ENCODE data around the gene RNF182. TPM values are rescaled to one million over a fixed set of nuclear protein-coding genes. Genes with fewer than 3 reads are reported as not detected.

RNF182 gene
- total RNA-seq, 1 donor from 2014 or later: 15.3 TPM

DNA sequence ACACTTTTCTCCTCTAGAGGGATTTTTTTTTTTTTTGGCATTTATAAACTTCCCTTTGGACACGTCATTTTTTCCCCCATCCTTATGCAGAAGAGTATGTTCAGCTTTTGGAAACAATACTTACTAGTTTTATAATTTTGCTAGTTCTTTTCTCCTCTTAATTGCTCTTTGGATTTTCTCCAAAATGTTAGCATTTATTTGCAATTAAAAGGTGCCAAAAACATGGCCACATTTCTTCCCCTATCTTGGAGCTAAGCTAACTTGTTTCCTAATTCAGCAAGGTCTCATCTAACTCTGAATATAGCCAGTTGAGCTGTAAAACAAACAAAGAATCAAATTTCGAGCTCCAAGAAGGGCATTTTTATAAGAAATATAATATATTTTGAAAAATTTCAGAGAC, 39.2 kb upstream of the RNF182 start:
- Mint-ChIP-seq H3K9me3 (peaks cover 8% of the 10 kb centered on the region), H3K27me3 (ENCODE audit: insufficient read depth, low read depth) (peaks cover 4% of the 10 kb centered on the region), H3K36me3 (no peaks in the 10 kb centered on the region), H3K27ac (no peak overlapping the region), H3K4me1 (peaks cover 4% of the 10 kb centered on the region), H3K4me3 (no peak overlapping the region)
- TF ChIP-seq EZH2phosphoT487 (IDR thresholded peaks at IDR 0.05) (no peak), EZH2 (IDR thresholded peaks at IDR 0.05) (no peak)
- TF ChIP-seq, protein P1, sequence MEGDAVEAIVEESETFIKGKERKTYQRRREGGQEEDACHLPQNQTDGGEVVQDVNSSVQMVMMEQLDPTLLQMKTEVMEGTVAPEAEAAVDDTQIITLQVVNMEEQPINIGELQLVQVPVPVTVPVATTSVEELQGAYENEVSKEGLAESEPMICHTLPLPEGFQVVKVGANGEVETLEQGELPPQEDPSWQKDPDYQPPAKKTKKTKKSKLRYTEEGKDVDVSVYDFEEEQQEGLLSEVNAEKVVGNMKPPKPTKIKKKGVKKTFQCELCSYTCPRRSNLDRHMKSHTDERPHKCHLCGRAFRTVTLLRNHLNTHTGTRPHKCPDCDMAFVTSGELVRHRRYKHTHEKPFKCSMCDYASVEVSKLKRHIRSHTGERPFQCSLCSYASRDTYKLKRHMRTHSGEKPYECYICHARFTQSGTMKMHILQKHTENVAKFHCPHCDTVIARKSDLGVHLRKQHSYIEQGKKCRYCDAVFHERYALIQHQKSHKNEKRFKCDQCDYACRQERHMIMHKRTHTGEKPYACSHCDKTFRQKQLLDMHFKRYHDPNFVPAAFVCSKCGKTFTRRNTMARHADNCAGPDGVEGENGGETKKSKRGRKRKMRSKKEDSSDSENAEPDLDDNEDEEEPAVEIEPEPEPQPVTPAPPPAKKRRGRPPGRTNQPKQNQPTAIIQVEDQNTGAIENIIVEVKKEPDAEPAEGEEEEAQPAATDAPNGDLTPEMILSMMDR (IDR thresholded peaks at IDR 0.05): no peak
- H3K36me3 ChIP-seq: no peaks in the 10 kb centered on the region
- H2AFZ ChIP-seq (replicated peaks): no peak overlapping the region
- no peaks in the 10 kb centered on the region for H3K4me1 ChIP-seq
- DNase-seq (ENCODE audit: low spot score): no peak
- H3F3A ChIP-seq (ENCODE audit: low read depth): no peaks in the 10 kb centered on the region
- H3K27me3 ChIP-seq: no peaks in the 10 kb centered on the region
- no peaks in the 10 kb centered on the region for H4K20me1 ChIP-seq (ENCODE audit: low read depth)
- H3K9me3 ChIP-seq (ENCODE audit: low read depth): no peaks in the 10 kb centered on the region
- no peak overlapping the region for H3K9ac ChIP-seq
- H3K79me2 ChIP-seq (ENCODE audit: low read depth): no peaks in the 10 kb centered on the region
- no peak overlapping the region for H3K4me3 ChIP-seq
- no peak overlapping the region for H3K4me2 ChIP-seq
- no peak overlapping the region for H3K27ac ChIP-seq

DNA sequence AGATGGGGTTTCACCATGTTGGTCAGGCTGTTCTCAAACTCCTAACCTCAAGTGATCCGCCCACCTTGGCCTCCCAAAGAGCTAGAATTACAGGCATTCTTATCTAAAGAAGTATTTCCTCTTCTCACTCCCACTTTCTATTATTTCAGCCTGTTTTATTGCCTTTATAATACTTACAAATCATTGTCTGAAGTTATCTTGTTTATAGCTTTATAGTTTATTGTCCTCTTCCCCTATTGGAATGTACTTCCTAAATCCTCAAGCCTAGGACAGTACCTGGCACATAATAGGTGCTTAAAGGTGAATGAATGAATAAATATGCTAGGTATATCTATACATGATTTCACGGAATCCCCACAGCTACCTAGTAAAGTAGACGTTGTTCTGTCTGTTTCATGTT, 37.8 kb upstream of the RNF182 start:
- H3F3A ChIP-seq (ENCODE audit: low read depth): no peaks in the 10 kb centered on the region
- TF ChIP-seq EZH2 (IDR thresholded peaks at IDR 0.05): no peak
- no peak for TF ChIP-seq EZH2phosphoT487 (IDR thresholded peaks at IDR 0.05)
- TF ChIP-seq, protein P1 (IDR thresholded peaks at IDR 0.05): no peak

DNA sequence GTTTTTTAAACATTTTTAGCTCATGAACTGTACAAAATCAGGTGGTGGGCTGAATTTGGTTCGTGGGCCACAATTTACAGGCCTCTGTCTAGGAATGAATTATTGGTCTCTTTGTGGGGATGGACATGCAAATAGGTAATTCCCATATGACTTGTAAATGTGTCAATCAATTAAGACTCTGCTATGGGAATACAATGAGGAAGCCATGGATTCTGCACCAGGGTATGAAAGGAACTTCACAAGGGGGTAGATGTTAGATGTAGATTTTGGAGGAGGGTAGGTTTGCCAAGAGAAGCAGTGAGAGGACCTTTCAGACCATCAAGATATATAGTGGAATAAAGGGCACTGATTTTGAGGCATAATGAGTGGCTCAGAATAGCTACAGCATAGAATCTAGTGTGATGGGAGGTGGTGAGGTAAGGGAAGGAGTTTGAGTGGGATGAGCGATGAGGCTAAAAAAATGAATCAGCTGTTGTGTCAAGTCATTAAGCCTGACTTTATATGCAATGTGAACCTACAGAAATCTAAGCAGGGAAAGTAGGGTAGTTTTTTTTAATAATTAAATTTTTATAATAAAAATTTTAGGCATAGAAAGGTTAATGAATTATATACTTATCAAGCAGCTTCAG, 32.6 kb upstream of the RNF182 start:
- no peaks in the 10 kb centered on the region for H3K4me1 Mint-ChIP-seq
- Histone ChIP-seq H3F3A (ENCODE audit: low read depth) (no peaks in the 10 kb centered on the region), H3K27me3 (no peaks in the 10 kb centered on the region), H3K9ac (no peak overlapping the region), H2AFZ (replicated peaks) (no peak overlapping the region), H3K4me2 (no peak overlapping the region), H3K9me3 (ENCODE audit: low read depth) (no peaks in the 10 kb centered on the region), H3K27ac (no peak overlapping the region), H3K36me3 (no peaks in the 10 kb centered on the region), H4K20me1 (ENCODE audit: low read depth) (no peaks in the 10 kb centered on the region), H3K4me1 (no peaks in the 10 kb centered on the region), H3K79me2 (ENCODE audit: low read depth) (no peaks in the 10 kb centered on the region), H3K4me3 (no peak overlapping the region)
- no peaks in the 10 kb centered on the region for H3K27me3 Mint-ChIP-seq (ENCODE audit: insufficient read depth, low read depth)
- DNase-seq (ENCODE audit: low spot score): no peak
- no peak for TF ChIP-seq EZH2 (IDR thresholded peaks at IDR 0.05)
- H3K4me3 Mint-ChIP-seq: no peak overlapping the region
- no peak overlapping the region for H3K27ac Mint-ChIP-seq
- H3K9me3 Mint-ChIP-seq: no peaks in the 10 kb centered on the region
- H3K36me3 Mint-ChIP-seq: no peaks in the 10 kb centered on the region

More for the DNA sequence above, 37.8 kb upstream of the RNF182 start:
- H3K36me3 Mint-ChIP-seq: no peaks in the 10 kb centered on the region
- H3K4me3 Mint-ChIP-seq: no peak overlapping the region
- Histone ChIP-seq H3K9ac (no peak overlapping the region), H4K20me1 (ENCODE audit: low read depth) (no peaks in the 10 kb centered on the region), H2AFZ (replicated peaks) (no peak overlapping the region), H3K4me2 (no peak overlapping the region), H3K79me2 (ENCODE audit: low read depth) (no peaks in the 10 kb centered on the region), H3K36me3 (no peaks in the 10 kb centered on the region), H3K4me3 (no peak overlapping the region), H3K27ac (no peak overlapping the region), H3K27me3 (no peaks in the 10 kb centered on the region), H3K4me1 (no peaks in the 10 kb centered on the region), H3K9me3 (ENCODE audit: low read depth) (no peaks in the 10 kb centered on the region)
- no peak overlapping the region for H3K27ac Mint-ChIP-seq
- H3K9me3 Mint-ChIP-seq: peaks cover 8% of the 10 kb centered on the region
- peaks cover 4% of the 10 kb centered on the region for H3K27me3 Mint-ChIP-seq (ENCODE audit: insufficient read depth, low read depth)
- no peaks in the 10 kb centered on the region for H3K4me1 Mint-ChIP-seq
- DNase-seq (ENCODE audit: low spot score): no peak

DNA sequence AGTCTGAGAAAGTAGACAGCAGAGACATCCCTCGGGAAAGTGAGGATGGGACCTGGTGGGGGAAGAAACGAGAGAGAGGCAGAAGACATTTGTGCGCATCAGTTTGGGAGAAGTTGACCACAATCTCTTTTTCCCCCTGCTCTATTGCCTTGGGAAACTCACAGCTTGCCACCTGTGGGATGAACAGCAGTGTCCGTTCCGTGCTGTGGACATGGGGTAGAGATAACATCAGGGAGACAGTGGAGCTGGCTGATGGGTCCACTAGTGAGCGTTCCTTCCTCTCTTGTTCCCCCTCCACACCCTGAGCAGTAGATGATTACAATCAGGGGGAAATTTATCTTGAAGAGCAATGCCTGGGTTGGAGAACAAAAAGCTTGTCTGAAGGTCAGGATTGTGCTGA, 21.8 kb upstream of the RNF182 start:
- H3K4me2 ChIP-seq: no peak overlapping the region
- no peak overlapping the region for H3K4me3 ChIP-seq
- no peaks in the 10 kb centered on the region for H3K79me2 ChIP-seq (ENCODE audit: low read depth)
- H3K36me3 Mint-ChIP-seq: no peaks in the 10 kb centered on the region
- no peak overlapping the region for H3K27ac Mint-ChIP-seq
- no peaks in the 10 kb centered on the region for H3F3A ChIP-seq (ENCODE audit: low read depth)
- no peaks in the 10 kb centered on the region for H3K9me3 Mint-ChIP-seq
- H2AFZ ChIP-seq (replicated peaks): no peak overlapping the region
- no peaks in the 10 kb centered on the region for H3K36me3 ChIP-seq
- TF ChIP-seq EZH2phosphoT487 (IDR thresholded peaks at IDR 0.05) (no peak), EZH2 (IDR thresholded peaks at IDR 0.05) (no peak)
- TF ChIP-seq, protein P1 (IDR thresholded peaks at IDR 0.05): no peak
- no peak overlapping the region for H3K27ac ChIP-seq
- DNase-seq (ENCODE audit: low spot score): no peak
- peaks cover 5% of the 10 kb centered on the region for H3K27me3 Mint-ChIP-seq (ENCODE audit: insufficient read depth, low read depth)
- no peak overlapping the region for H3K4me3 Mint-ChIP-seq
- no peaks in the 10 kb centered on the region for H3K4me1 ChIP-seq
- no peaks in the 10 kb centered on the region for H3K9me3 ChIP-seq (ENCODE audit: low read depth)
- H3K9ac ChIP-seq: no peak overlapping the region
- H4K20me1 ChIP-seq (ENCODE audit: low read depth): no peaks in the 10 kb centered on the region
- no peaks in the 10 kb centered on the region for H3K4me1 Mint-ChIP-seq
- peaks cover 9% of the 10 kb centered on the region for H3K27me3 ChIP-seq
